HG03066 (cell line): ENCODE data around the gene ZNF408.
"Not testable (repeated sequence)": the region's sequence is repeated elsewhere in the genome, so short reads cannot be mapped to it uniquely, and the experiment has no call there.

ENCODE experiments used
- ATAC-seq: cut with Tn5 transposase; IDR thresholded peaks from one replicate; pipeline ENCODE4 v1.9.1; 2021; ENCODE audit warnings: low read depth; ENCODE audit not compliant: unreplicated experiment

Gene ZNF408

GRCh38 chr11:46695345-46696211 lies 5.3 kb upstream of the ZNF408 start:
- no peak for ATAC-seq

GRCh38 chr11:46696212-46696558 lies 4.6 kb upstream of the ZNF408 start:
- ATAC-seq, result no peak

GRCh38 chr11:46697303-46697702 lies 3.5 kb upstream of the ZNF408 start:
- no peak for ATAC-seq

- ATAC-seq, result no peak
Measured at GRCh38 chr11:46697723-46698122, 3.1 kb upstream of the ZNF408 start.

GRCh38 chr11:46698597-46698996 lies 2.2 kb upstream of the ZNF408 start:
- no peak for ATAC-seq

DNA sequence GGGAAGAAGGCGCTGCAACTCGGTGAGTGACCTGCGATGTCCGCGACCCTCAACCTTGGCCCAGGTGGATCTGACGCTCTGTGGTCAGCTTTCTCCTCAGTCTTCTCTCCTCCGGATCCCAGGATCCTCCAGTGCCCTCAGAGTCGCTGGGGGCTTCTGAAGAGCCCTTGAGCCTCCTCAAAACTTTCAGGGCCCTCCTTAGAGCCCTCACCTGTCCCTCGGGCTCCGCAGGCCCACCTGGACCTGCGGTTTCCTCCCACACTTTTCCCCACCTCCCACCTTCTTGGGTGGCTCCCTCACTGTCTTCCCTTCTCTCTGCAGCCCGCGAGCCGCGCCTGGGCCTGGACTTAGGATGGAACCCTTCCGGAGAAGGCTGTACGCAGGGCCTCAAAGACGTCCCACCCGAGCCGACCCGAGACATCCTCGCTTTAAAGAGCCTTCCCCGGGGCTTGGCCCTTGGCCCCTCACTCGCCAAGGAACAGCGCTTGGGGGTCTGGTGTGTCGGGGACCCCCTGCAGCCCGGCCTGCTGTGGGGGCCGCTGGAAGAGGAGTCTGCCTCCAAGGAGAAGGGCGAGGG lies 335 bp downstream of the ZNF408 start:
- ATAC-seq, result no peak

GRCh38 chr11:46705070-46705688 lies 4.3 kb downstream of the ZNF408 start:
- ATAC-seq, result no peak

GRCh38 chr11:46706886-46707285 lies 6.1 kb downstream of the ZNF408 start:
- no peak for ATAC-seq

GRCh38 chr11:46709351-46709750 lies 8.5 kb downstream of the ZNF408 start:
- not testable (repeated sequence) for ATAC-seq

- no peak for ATAC-seq
Measured at GRCh38 chr11:46710821-46711269, 10.0 kb downstream of the ZNF408 start.

GRCh38 chr11:46711303-46711702 lies 10.5 kb downstream of the ZNF408 start:
- no peak for ATAC-seq

- ATAC-seq, result no peak
Measured at GRCh38 chr11:46712874-46713576, 12.2 kb downstream of the ZNF408 start.

- ATAC-seq, result not testable (repeated sequence)
Measured at GRCh38 chr11:46717825-46718154, 17.0 kb downstream of the ZNF408 start.

DNA sequence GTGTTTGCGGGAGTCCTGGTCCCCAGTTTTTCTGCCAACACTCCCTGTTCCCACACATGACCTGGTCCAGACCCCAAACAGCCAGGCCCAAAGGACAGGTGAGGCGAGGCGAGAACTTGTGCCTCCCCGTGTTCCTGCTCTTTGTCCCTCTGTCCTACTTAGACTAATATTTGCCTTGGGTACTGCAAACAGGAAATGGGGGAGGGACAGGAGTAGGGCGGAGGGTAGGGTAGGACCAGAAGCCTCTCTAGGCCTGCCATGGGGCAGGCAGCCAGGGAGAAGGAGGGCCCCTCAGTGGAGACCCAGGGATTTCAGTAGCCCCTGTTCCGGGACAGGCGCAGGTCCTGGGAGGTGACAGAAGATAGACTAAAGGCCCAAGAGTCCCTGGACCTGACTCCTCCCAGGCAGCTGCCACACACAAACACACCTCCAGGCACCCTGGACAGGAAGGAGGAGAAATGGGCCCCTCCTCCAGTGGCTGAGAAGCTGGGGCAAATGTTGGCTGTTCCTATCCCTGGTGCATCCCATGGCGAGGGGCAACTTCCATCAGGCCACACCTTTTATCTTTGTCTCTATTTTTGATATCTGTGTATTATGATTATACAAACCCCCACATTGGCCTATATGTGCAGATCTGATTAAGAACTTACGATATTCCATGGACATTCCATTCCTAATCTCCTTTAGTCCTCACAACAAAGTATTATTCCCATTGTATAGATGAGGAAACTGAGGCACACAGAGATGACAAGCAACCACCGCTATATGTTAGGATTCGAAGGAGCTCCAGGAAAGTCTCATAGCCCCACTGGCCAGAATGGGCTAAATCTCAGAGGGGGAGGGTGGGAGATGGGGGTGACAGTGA lies 17.6 kb downstream of the ZNF408 start:
- ATAC-seq, result no peak

DNA sequence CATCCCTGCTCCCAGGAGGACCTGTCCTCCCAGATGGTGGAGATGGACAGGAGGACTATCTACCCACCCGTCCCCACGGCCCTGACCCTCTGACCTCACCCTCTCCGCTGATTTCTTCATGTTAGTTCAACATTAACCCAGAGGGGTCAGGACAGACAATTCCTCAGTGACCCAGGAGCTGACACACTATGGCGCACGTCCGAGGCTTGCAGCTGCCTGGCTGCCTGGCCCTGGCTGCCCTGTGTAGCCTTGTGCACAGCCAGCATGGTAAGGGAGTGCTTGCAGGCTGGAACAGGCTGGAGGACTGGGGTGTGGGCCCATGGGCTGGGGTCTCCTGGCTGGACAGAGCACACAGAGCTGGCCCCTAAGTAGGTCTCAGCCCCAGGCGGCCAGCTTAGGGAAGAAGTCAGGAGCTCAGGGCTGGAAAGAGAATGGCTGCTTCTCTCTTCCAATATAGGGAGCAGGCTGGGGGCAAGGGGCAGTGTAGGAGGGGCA lies 18.3 kb downstream of the ZNF408 start, which contains the start of gene F2:
F2 (plus strand) TSS at position 166 of the 495 bp plus-strand sequence; CDS start at position 189, 23 bp downstream.
- ATAC-seq, result no peak

- no peak for ATAC-seq
Measured at GRCh38 chr11:46719543-46720218, 18.9 kb downstream of the ZNF408 start.

DNA sequence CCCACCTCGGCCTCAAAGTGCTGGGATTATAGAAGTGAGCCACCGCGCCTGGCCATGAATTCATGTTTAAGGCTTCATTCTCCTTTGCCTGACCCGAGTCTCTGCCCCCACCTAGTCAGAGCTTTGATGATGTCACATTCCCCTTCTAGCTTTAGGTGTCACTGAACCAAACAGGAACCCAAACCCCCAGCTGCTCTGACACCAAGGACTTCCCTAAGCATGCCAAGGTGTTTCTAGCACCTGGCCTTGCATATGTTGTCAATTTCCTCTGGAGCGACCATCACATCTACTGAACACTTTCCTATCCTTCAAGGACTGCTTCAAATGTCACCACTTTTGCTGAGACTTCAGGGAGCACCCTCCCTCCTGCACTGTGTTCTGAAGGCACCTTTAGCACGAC lies 20.5 kb downstream of the ZNF408 start:
- no peak for ATAC-seq

- ATAC-seq, result no peak
Measured at GRCh38 chr11:46722566-46723358, 21.9 kb downstream of the ZNF408 start.

- no peak for ATAC-seq
Measured at GRCh38 chr11:46723359-46723680, 22.5 kb downstream of the ZNF408 start.
